ENCODE data around the gene CD22. TPM values are rescaled to one million over a fixed set of nuclear protein-coding genes. Genes with fewer than 3 reads are reported as not detected.

Gene CD22
- total and polyA plus RNA-seq, 10 of the 15 experiments (the other 5 are each of a cell fraction or from before 2014, with no cell fraction given), result 23.0 to 344 (median 181) TPM

DNA sequence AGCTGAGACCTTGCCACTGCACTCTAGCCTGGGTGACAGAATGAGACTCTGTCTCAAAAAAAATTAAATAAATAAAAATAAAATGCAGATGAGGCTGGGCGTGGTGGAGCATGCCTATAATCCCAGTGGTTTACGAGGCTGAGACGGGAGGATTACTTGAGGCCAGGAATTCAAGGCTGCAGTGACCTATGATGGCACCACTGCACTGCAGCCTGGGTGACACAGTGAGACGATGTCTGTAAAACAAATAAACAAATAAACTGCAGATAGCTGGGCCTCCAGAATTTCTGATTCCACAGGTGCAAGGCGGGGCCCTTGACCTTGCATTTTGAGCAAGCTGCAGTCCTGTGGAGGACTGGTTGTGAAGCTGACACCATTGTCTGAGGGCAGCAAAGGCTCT, 40.1 kb upstream of the CD22 start:
- POLR2A ChIA-PET, result no interaction called here
- in situ Hi-C loops (cut with MboI), result no loop called here
- CTCF ChIA-PET, result interaction anchor here (0.7 to 1.5 kb wide), 4 partner anchors 13 to 221 kb away, joined by 3 to 6 read pairs (median 4); no protein-coding TSS in a partner anchor
- H3K4me3 ChIP-seq, result no peak overlapping the region
- DNase-seq (ENCODE audit: low read depth, low spot score), result no peak
- no peaks in the 10 kb centered on the region for H3K4me1 ChIP-seq (ENCODE audit: control insufficient read depth, insufficient read depth, low read length)
- no peak for FAIRE-seq
- no peaks in the 10 kb centered on the region for H3K36me3 ChIP-seq (ENCODE audit: control insufficient read depth in 2 of 2, insufficient read depth in 2 of 2, low read length in 1 of 2)
- RAD21 ChIA-PET (ENCODE audit: unreplicated experiment), result interaction anchor here (0.7 to 1.3 kb wide), 2 partner anchors 8 to 16 kb away, joined by 3 read pairs; no protein-coding TSS in a partner anchor
- BruUV-seq (replicated peaks), result no TSS peak
- H3K9me3 ChIP-seq (replicated peaks; ENCODE audit: control insufficient read depth, insufficient read depth, low read length), result no peaks in the 10 kb centered on the region
- no peak overlapping the region for H3K27ac ChIP-seq (ENCODE audit: control insufficient read depth, insufficient read depth)
- H3K9ac ChIP-seq (ENCODE audit: control insufficient read depth, insufficient read depth, low read length), result no peak overlapping the region
- H4K20me1 ChIP-seq (ENCODE audit: control insufficient read depth, insufficient read depth), result no peaks in the 10 kb centered on the region
- 48% methylated on average over 5 of the region's 5 CpGs for WGBS (ENCODE audit: insufficient coverage, insufficient replicate concordance, low lambda C conversion rate, missing lambda C conversion rate)
- SMC1A ChIA-PET (ENCODE audit: uncharacterized antibody, unreplicated experiment), result interaction anchor here (0.8 to 1.5 kb wide), 5 partner anchors 11 to 45 kb away, joined by 3 to 5 read pairs (median 3); no protein-coding TSS in a partner anchor
- TF ChIP-seq ZNF24 (IDR thresholded peaks at IDR 0.05) (no peak), TARDBP (IDR thresholded peaks at IDR 0.05; ENCODE audit: borderline replicate concordance) (no peak), SREBF1 (IDR thresholded peaks at IDR 0.05; ENCODE audit: low read length) (no peak), TAF1 (IDR thresholded peaks at IDR 0.05; ENCODE audit: borderline replicate concordance, low read depth, low read length) (no peak), NR2F1 (conservative IDR thresholded peaks at IDR 0.05) (no peak), RBBP5 (conservative IDR thresholded peaks at IDR 0.05) (no peak), FOS (IDR thresholded peaks at IDR 0.05; ENCODE audit: borderline replicate concordance, extremely low read depth, insufficient read length) (no peak), GABPA (IDR thresholded peaks at IDR 0.05; ENCODE audit: low read depth) (no peak), RCOR1 (conservative IDR thresholded peaks at IDR 0.05; ENCODE audit: low read depth, low read length) (no peak), DPF2 (IDR thresholded peaks at IDR 0.05) (no peak), ASH2L (IDR thresholded peaks at IDR 0.05; ENCODE audit: borderline replicate concordance, low read depth) (no peak), STAT3 (IDR thresholded peaks at IDR 0.05; ENCODE audit: low read depth, low read length) (no peak), EZH2 (IDR thresholded peaks at IDR 0.05; ENCODE audit: borderline replicate concordance, control insufficient read depth, low read depth, low read length) (no peak), CBX5 (IDR thresholded peaks at IDR 0.05; ENCODE audit: low read depth) (no peak)
- TF ChIP-seq, protein P1, sequence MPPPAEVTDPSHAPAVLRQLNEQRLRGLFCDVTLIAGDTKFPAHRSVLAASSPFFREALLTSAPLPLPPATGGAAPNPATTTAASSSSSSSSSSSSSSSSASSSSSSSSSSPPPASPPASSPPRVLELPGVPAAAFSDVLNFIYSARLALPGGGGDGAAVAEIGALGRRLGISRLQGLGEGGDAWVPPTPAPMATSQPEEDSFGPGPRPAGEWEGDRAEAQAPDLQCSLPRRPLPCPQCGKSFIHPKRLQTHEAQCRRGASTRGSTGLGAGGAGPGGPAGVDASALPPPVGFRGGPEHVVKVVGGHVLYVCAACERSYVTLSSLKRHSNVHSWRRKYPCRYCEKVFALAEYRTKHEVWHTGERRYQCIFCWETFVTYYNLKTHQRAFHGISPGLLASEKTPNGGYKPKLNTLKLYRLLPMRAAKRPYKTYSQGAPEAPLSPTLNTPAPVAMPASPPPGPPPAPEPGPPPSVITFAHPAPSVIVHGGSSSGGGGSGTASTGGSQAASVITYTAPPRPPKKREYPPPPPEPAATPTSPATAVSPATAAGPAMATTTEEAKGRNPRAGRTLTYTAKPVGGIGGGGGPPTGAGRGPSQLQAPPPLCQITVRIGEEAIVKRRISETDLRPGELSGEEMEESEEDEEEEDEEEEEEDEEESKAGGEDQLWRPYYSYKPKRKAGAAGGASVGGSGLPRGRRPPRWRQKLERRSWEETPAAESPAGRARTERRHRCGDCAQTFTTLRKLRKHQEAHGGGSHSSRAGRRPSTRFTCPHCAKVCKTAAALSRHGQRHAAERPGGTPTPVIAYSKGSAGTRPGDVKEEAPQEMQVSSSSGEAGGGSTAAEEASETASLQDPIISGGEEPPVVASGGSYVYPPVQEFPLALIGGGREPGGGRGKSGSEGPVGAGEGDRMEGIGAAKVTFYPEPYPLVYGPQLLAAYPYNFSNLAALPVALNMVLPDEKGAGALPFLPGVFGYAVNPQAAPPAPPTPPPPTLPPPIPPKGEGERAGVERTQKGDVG (CRISPR knock-in tag; IDR thresholded peaks at IDR 0.05), result no peak
- TF ChIP-seq, protein P2, sequence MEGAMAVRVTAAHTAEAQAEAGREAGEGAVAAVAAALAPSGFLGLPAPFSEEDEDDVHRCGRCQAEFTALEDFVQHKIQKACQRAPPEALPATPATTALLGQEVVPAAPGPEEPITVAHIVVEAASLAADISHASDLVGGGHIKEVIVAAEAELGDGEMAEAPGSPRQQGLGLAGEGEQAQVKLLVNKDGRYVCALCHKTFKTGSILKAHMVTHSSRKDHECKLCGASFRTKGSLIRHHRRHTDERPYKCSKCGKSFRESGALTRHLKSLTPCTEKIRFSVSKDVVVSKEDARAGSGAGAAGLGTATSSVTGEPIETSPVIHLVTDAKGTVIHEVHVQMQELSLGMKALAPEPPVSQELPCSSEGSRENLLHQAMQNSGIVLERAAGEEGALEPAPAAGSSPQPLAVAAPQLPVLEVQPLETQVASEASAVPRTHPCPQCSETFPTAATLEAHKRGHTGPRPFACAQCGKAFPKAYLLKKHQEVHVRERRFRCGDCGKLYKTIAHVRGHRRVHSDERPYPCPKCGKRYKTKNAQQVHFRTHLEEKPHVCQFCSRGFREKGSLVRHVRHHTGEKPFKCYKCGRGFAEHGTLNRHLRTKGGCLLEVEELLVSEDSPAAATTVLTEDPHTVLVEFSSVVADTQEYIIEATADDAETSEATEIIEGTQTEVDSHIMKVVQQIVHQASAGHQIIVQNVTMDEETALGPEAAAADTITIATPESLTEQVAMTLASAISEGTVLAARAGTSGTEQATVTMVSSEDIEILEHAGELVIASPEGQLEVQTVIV (IDR thresholded peaks at IDR 0.05; ENCODE audit: borderline replicate concordance, partially characterized antibody), result no peak
- H3K79me2 ChIP-seq (ENCODE audit: control insufficient read depth, insufficient read depth, low read length), result no peaks in the 10 kb centered on the region
- no peaks in the 10 kb centered on the region; a peak in 1 of 4 replicates for H3K27me3 ChIP-seq (replicated peaks in 1 of 2; ENCODE audit: control insufficient read depth in 2 of 2, insufficient read depth in 2 of 2, low read length in 1 of 2)
- no peak overlapping the region for H3K4me2 ChIP-seq (ENCODE audit: control insufficient read depth, insufficient read depth)
- no peak for ATAC-seq
- H2AFZ ChIP-seq (ENCODE audit: control insufficient read depth, low read depth, low read length), result no peak overlapping the region
- intact Hi-C loops (cut with micrococcal nuclease; ENCODE audit: unreplicated experiment), result no loop called here
